ENCODE measurements around the gene DNASE2B. TPM values are rescaled to one million over a fixed set of nuclear protein-coding genes. Genes with fewer than 3 reads are reported as not detected.
A peak's percentile ranks its signal among the peaks of the same experiment; 100 is the strongest.

DNASE2B gene
- total and polyA plus RNA-seq, 2 donors (not counting 3 experiments of a cell fraction or from before 2014, with no cell fraction given), result not detected

DNA sequence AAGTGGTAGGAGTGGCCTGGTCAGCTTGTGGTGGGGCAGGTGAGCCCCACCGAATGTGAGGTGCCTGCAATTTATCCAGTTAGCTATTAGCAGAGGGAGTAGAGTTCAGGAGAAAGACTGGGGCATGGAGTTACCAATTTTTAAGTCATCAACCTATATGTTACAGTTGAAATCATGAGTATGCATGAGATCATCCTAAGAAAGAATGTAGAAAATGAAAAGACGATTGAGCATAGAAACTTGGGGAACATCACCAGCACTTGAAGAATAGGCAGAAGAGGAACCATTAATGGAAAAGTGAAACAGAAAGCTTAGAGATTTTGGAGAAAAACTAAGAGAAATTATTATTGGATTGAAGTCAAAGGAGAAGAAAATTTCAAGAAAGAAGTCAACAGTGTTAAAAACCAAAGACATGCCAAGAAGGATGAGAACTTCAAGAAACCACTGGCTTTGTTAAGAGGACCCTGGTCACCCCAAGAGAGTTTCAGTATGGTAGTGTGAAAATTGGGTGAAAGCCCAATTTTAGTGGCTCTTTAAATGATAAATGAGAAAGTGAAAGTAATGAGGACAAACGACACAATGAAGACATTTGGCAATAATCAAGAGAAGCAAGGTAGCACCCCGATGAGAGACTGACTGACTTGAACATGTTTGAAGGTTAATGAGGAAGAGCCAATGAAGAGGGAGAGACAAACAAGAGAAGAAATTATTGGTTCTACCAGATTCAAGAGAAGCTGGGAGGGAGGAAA, 36.7 kb downstream of the DNASE2B start:
- no peaks in the 10 kb centered on the region for H3K9me1 ChIP-seq (replicated peaks; ENCODE audit: control insufficient read depth, extremely low read depth, insufficient read depth, low read length)
- ChIA-PET CTCF (interaction anchor here (1.2 to 10.9 kb wide), 8 partner anchors 133 to 501 kb away, joined by 3 to 201 read pairs (median 10); partner anchors contain the start of genes PRKACB and SAMD13), POLR2A (interaction anchor here (0.7 kb wide), 1 partner anchor 273 kb away, joined by 4 read pairs; no protein-coding TSS in a partner anchor)
- dilution Hi-C loops (cut with MboI; ENCODE audit: extremely low pct_ligation_motif_present, low sequenced_read_pairs) (loop anchor here (25.0 kb wide), 2 partner anchors 177 to 298 kb away; partner anchors contain the start of gene PRKACB), intact Hi-C loops (cut with micrococcal nuclease) (loop anchor here (5.0 to 10.0 kb wide), 4 partner anchors 223 to 528 kb away; partner anchors contain the start of gene TTLL7)
- H3K4me2 ChIP-seq (ENCODE audit: insufficient read depth, low read length), result no peak overlapping the region
- H3K27me3 ChIP-seq (ENCODE audit: control insufficient read depth in 2 of 2, insufficient read depth in 2 of 2, low read length in 2 of 2), result no peaks in the 10 kb centered on the region
- no peak overlapping the region for H3K4me3 ChIP-seq (replicated peaks in 1 of 3; ENCODE audit: insufficient read depth in 1 of 3, low read depth in 1 of 3, low read length in 3 of 3)
- DNase-seq (ENCODE audit: low read depth, low spot score) (no peak), FAIRE-seq (no peak)
- H3K27ac ChIP-seq (ENCODE audit: insufficient read depth, low read depth, low read length), result no peak overlapping the region
- BruUV-seq (replicated peaks), result no TSS peak
- no peaks in the 10 kb centered on the region for H3K9me3 ChIP-seq (replicated peaks; ENCODE audit: control insufficient read depth, insufficient read depth, low read length)
- H3K36me3 ChIP-seq (ENCODE audit: control insufficient read depth in 2 of 2, extremely low read depth in 1 of 2, insufficient read depth in 2 of 2, low read length in 2 of 2), result no peaks in the 10 kb centered on the region
- no peaks in the 10 kb centered on the region for H4K20me1 ChIP-seq (replicated peaks; ENCODE audit: control insufficient read depth, extremely low read depth, insufficient read depth, low read length)
- H3K4me1 ChIP-seq (ENCODE audit: control insufficient read depth, extremely low read depth, insufficient read depth, low read length), result peaks cover 5% of the 10 kb centered on the region
- no peak overlapping the region for H3K9ac ChIP-seq (replicated peaks; ENCODE audit: extremely low read depth, insufficient read depth, low read length)
- TF ChIP-seq, protein P1, sequence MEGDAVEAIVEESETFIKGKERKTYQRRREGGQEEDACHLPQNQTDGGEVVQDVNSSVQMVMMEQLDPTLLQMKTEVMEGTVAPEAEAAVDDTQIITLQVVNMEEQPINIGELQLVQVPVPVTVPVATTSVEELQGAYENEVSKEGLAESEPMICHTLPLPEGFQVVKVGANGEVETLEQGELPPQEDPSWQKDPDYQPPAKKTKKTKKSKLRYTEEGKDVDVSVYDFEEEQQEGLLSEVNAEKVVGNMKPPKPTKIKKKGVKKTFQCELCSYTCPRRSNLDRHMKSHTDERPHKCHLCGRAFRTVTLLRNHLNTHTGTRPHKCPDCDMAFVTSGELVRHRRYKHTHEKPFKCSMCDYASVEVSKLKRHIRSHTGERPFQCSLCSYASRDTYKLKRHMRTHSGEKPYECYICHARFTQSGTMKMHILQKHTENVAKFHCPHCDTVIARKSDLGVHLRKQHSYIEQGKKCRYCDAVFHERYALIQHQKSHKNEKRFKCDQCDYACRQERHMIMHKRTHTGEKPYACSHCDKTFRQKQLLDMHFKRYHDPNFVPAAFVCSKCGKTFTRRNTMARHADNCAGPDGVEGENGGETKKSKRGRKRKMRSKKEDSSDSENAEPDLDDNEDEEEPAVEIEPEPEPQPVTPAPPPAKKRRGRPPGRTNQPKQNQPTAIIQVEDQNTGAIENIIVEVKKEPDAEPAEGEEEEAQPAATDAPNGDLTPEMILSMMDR (IDR thresholded peaks at IDR 0.05; ENCODE audit: extremely low read depth in 1 of 2, insufficient read depth in 1 of 2, low read depth in 1 of 2, low read length in 2 of 2), result no peak
- no peak for TF ChIP-seq EZH2 (IDR thresholded peaks at IDR 0.05; ENCODE audit: borderline replicate concordance, low read depth, low read length, severe bottlenecking)
- TF ChIP-seq FOS (IDR thresholded peaks at IDR 0.05; ENCODE audit: borderline replicate concordance, insufficient read depth, low read length), result no peak
- TF ChIP-seq JUN (IDR thresholded peaks at IDR 0.05; ENCODE audit: borderline replicate concordance, insufficient read depth, insufficient read length, low read depth), result no peak
- no peak for TF ChIP-seq GATA2 (IDR thresholded peaks at IDR 0.05; ENCODE audit: insufficient read depth, insufficient read length, low read depth, low read length)
- TF ChIP-seq, protein P2, sequence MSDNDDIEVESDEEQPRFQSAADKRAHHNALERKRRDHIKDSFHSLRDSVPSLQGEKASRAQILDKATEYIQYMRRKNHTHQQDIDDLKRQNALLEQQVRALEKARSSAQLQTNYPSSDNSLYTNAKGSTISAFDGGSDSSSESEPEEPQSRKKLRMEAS (IDR thresholded peaks at IDR 0.05; ENCODE audit: insufficient read depth, insufficient read length), result no peak
- TF ChIP-seq POLR2AphosphoS5 (IDR thresholded peaks at IDR 0.05; ENCODE audit: insufficient read depth, low read depth, low read length), result no peak
- no peak for TF ChIP-seq POLR2A (IDR thresholded peaks at IDR 0.05; ENCODE audit: low read depth, low read length)
- TF ChIP-seq MYC (IDR thresholded peaks at IDR 0.05; ENCODE audit: low read depth, low read length), result no peak
- H2AFZ ChIP-seq (ENCODE audit: low read depth, low read length), result peak overlapping the region; percentile 45
- no peaks in the 10 kb centered on the region for H3K79me2 ChIP-seq (ENCODE audit: control insufficient read depth, insufficient read depth, low read length)
